Stimulated activated CD8-positive, alpha-beta memory T cell treated with anti-CD3 and anti-CD28 coated beads, Interleukin-12 subunit alpha, Interleukin-12 subunit beta, amount 100 ng/mL, for 1 hour (primary cell): ENCODE results near the gene ALG9.
"Not testable (repeated sequence)": the region's sequence is repeated elsewhere in the genome, so short reads cannot be mapped to it uniquely, and the experiment has no call there.

Experiments used
- DNase-seq: peaks from one replicate; pipeline ENCODE4 v3.0.0-alpha.2; 2020; ENCODE audit warnings: low read depth

The ALG9 gene, protein sequence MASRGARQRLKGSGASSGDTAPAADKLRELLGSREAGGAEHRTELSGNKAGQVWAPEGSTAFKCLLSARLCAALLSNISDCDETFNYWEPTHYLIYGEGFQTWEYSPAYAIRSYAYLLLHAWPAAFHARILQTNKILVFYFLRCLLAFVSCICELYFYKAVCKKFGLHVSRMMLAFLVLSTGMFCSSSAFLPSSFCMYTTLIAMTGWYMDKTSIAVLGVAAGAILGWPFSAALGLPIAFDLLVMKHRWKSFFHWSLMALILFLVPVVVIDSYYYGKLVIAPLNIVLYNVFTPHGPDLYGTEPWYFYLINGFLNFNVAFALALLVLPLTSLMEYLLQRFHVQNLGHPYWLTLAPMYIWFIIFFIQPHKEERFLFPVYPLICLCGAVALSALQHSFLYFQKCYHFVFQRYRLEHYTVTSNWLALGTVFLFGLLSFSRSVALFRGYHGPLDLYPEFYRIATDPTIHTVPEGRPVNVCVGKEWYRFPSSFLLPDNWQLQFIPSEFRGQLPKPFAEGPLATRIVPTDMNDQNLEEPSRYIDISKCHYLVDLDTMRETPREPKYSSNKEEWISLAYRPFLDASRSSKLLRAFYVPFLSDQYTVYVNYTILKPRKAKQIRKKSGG

DNA sequence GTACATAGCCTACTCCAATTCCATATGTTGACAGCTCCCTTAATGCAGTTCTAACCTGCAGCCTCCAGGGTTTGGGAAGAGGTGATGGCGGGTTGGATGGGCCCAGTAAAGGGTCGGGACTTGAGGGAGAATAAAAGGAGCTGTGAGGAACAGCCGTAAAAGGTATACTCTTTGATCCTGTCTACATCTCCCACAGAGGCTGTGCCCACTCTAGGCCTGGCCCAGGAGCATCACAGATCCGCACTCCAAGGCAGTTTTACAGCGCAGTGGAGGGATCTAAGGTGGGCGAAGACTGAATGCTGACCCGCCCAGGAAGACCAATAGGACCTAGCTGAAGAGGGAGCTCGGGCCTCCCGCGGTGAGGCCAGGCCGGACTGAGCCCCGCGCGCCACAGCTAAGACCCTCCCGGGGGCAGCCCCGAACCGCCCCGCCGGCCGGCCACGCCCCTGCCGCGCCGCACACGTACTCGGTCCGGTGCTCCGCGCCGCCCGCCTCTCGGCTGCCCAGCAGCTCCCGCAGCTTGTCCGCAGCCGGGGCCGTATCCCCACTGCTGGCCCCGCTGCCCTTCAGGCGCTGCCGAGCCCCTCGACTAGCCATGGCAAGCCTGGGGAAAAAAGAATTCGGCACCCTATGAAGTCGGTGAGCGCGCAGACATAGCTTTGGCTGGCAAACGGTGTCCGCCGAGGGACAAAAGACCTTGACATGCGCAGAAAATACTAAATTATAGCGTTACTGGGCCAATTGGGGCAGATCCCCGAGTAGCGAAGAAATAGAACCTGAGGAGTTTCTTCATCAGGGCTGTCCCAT, at the start of gene ALG9:
Gene ALG9 (minus strand): TSS at position 696 of the 807 bp plus-strand sequence. CDS start 99 bp downstream, at position 597.
- DNase-seq: peak; percentile 85

DNA sequence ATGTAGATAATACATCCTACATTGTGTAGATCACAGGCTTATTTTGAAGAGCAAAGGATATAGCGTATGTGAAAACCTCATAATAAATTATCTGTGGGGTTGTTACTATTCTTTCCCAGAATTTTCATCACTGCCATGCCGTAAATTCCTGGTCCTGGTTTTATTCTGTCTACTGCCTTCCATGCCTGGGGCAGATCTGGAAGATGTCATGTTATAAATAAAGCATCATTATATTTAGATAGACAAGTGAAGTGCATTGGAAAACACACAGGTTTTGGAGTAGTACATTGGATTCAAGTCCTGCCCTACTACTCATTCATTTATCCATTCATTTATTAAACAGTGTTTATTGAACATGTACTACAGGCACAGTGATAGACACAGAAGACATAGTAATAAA, 49.5 kb upstream of the ALG9 start:
- no peak for DNase-seq

DNA sequence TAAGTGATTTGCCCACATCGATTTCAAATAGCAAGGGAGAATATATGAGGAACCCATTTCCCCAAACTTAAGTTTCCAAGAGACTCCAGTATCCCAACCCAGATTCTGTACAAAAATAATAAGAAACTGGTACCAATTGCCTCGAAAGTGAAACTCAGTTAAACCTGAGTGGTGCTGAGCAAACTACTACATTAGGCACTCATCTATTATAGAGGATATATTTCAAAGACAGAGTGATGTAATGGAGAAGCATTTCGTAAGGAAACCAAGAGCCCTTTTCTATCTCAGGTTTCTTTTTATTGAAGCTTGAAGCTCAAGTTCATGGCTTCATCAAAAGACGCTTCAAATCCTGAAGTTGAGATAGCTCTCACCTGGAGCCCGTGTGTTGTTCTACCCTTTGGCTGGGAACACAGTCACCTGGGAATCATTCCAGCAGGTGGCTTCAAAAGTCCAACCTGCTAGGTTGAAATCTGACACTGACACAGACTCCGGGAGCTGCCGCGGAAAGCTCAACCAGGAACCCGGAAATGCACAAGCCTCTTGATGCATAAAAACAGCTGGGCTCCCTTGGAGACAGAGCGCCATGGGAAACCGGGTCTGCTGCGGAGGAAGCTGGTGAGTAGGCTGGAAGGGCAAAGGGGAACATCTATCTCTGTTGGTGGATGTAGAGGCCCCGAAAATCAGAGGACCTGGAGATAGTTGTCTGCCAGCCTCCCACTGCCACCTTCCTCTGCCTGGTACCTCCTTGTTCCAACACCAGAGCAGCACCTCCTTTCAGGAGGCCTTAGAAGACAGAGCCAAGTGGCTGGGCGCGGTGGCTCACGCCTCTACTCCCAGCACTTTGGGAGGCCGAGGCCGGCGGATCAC, 47.2 kb upstream of the ALG9 start, which contains the start of gene C11orf52:
Gene C11orf52 (plus strand): TSS at position 524 of the 867 bp plus-strand sequence. CDS start 60 bp downstream, at position 584.
- no peak for DNase-seq

DNA sequence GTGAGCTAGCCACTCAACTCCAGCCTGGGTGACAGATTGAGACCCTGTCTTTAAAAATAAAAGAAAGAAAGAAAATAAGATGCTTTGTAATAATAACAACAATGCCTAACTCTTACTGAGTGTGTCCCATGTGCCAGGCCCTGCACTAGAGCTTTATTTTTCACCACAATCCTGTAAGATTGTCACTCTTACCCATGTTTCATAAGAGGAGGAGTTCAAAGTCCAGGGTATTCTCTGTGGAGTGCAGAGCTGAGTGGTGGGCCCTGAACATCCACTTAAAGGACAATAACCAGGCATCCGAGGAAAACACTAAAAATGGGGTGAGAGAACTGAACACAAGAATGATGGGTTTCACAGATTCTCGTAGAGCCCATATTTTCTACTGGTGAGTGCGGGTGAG, 46.4 kb upstream of the ALG9 start:
- DNase-seq: no peak

DNA sequence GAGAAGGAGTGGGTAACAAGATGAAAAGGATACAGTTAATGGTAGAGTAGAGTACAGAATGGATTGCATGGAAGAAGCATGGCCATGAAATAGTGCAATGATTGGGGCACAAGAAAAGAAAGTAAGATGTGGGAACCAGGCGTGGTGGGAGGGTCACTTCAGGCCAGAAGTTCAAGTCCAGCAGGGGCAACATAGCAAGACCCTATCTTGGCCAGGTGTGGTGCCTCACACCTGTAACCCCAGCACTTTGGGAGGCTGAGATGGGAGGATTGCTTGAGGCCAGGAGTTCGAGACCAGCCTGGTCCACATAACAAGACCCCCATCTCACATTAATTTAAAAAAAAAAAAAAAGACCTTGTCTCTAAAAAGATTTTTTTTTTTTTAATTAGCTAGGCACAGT, 45.9 kb upstream of the ALG9 start:
- DNase-seq: no peak

DNA sequence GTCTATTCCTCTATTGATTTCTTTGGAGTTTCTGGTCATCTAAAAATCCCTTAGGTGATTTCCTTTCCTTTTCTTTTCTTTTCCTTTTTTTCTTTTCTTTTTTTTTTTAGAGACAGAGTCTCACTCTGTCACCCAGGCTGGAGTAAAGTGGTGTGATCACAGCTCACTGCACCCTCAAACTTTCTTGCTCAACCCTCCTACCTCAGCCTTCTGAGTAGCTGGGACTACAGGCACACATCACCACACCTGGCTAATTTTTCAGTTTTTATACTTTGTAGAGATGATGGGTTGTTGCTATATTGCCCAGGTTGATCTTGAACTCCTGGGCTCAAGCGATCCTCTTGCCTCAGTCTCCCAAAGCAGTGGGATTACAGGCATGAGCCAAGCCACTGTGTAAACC, 45.4 kb upstream of the ALG9 start:
- no peak for DNase-seq

DNA sequence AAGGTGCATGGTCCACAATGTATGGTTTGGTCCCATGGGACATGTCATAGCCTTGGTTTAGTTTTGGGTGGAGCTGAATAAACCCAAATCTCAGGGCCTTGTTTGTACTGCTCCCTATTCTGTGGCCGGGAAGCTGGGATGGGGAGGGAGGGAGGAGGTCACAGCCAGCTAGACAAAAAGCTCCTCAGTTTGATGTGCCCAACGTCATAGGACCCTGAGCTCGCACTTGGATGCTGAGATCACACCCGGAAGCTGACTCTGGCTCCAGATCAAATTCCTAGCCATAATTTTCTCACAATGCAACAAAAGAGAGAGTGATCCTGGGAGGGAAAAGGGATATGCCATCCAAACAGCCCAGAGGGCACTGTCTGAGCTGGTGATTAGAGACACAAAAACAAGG, 42.6 kb upstream of the ALG9 start:
- no peak for DNase-seq

DNA sequence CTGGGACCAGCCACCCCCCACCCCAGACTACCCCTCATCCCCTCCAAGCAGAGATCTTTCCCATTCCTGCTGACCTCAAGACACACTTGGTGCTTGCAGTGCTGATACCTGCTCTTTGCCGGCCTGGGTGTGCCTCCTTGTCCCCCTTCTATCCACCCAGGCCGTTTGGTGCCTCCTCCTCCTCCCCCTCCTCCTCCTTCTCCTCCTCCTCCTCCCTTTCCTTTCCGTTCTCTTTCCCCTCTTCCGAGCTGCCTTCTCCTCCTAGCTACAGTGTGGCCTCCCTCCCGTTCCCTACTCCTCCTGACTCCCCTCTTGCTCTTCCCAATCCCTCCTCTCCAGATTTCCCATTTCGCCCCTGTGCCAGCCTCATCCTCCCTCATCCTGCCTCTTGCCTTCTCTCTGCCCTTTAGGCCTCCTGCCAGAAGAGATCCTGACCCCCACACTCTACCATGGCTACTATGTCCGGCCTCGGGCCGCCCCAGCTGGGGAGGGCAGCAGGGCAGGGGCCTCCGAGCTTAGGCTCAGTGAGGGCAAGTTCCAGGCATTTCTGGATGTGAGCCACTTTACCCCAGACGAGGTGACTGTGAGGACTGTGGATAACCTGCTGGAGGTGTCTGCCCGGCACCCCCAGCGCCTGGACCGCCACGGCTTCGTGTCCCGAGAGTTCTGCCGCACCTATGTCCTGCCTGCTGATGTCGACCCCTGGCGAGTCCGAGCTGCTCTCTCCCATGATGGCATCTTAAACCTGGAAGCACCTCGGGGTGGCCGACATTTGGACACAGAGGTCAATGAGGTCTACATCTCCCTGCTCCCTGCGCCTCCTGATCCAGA, 41.9 kb upstream of the ALG9 start:
- DNase-seq: no peak

DNA sequence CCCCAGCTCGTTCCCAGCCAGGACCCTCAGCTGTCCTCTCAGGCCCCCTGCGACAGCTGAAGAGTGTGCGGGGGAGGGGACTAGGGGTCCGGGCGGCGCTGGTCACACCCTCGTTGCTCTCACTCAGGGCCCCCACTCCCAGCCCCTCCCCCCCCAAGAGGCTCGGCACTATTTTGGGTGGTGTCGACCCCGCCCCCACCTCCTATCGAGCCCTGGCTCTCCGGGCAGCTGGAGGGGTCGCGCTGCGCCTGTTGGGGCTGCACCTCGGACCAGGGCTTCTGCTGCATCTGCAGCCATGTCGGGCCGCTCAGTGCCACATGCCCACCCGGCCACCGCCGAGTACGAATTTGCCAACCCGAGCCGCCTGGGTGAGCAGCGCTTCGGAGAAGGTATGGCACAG, 41.2 kb upstream of the ALG9 start, which contains the start of gene HSPB2:
Gene HSPB2 (plus strand): TSS at position 200 of the 400 bp plus-strand sequence. CDS start 96 bp downstream, at position 296.
- DNase-seq: no peak

DNA sequence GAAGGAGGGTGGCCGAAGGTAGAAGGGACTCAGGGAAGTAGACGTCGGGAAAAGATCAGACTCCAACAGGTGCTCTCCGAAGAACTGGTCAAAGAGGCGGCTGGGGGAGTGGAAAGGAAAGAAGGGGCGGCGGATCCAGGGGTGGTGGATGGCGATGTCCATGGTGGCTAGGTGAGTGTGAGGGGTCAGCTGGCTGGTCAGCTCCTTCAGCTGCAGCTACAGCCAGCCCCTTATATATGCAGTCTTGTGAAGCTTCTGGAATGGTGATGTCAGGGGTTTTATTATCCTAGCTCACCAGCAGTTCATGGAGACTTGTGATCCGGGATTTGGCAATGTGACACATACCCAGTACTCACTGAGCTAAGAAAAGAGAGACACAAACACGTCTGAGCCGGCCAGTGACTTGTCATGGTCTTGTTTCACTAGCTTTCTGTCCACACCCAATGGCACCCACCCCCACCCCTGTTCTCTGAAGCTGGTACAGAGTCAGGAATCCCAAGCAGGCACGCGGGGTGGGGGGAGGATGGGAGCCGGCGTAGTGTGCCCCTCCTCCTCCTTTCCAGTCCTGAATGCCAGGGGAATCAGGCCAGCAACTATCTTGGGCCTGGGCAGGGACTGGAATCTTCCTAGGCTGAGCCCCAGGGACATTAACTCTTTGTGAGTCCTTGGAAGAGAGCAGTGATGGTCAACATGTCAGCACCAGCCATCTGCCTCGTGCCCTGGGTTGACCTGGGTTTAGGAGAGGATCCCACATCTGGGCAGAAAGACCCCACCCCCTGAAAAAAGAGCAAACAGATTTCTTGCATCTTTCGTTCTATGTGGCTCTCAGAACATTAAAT, 40.4 kb upstream of the ALG9 start, which contains the start of gene CRYAB:
Gene CRYAB (minus strand): TSS at position 208 of the 839 bp plus-strand sequence. CDS start 46 bp downstream, at position 162.
- DNase-seq: no peak

DNA sequence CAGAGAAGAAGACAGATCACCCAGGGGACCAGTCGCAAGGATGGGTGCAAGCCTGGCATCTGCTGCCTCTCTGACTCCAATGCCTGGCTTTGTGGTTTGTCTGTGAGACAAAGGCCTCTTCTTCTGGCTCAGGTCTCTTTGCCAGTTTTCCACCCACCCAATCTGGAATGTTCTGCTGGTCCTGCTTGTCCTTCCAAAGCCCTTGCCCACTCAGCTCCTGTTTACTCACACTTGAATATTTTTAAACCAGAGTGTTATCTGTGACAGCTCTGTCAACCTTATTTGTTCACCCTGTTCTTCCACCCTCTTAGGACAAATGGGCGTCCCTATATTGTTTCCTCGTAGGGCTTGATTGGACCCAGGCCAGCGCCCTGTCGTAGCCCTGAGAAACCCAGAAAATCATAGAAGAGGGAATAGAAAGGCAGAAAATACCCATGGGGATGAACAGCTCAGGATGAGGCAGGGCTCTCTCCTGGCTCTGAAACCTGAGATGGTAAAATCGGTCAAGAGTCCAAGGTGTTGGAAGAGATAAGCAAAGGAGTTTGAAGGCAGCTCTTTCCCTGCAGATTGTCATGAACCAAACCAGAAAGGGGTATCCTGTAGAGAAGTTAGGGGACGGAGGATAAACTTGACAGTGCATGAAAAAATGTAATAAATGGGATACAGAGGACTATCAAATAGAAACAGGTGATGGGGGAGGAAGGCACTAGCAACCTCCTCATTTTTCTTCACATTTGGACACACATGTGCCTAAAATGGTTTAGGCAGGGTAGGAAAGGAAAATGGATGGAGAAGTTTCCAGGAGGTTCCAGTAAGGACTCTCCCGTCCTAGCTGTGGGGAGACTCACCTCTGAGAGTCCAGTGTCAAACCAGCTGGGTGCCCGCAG, 39.5 kb upstream of the ALG9 start:
- no peak for DNase-seq

DNA sequence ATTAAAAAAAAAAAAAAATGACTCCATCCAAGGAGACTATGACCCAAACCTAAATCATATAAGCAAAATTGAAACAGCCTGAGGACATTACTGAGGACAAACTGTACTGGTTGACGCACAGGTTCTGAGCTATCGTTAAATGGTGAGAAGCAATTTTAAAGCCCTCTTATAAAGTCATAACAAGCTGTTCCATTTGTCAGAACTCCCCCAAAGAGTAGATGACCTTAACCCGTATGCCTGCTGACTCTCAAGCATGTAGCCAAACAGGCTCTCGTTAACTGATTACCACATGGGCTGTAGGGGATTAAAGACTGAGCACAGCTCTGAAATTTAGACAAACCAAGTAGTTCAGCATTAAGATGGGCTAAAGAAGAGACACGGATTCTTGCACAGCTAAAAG, 38.0 kb upstream of the ALG9 start:
- no peak for DNase-seq

DNA sequence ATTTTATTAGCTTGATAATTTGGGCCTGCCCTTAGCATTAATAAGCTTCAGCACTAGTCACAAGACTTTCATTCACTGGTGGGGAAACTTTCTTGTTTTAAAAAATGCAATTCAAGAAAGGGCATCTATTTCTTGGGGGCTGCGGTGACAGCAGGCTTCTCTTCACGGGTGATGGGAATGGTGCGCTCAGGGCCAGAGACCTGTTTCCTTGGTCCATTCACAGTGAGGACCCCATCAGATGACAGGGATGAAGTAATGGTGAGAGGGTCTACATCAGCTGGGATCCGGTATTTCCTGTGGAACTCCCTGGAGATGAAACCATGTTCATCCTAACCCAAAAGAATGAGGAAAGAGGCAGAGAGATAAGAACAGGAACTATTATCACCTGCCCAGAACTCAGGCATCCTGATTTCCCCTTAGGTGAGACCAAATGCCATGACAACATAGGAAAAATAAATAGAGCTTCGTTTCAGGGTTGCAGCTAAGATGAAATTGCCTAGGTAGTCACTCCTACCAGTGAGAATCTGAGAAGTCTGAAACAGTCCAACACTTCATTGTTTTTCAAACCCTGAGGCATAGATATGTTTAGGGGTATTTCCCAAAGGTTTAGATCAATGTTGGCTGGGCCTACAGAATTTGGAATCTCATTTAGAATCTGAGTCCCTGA, 37.4 kb upstream of the ALG9 start:
- DNase-seq: no peak

DNA sequence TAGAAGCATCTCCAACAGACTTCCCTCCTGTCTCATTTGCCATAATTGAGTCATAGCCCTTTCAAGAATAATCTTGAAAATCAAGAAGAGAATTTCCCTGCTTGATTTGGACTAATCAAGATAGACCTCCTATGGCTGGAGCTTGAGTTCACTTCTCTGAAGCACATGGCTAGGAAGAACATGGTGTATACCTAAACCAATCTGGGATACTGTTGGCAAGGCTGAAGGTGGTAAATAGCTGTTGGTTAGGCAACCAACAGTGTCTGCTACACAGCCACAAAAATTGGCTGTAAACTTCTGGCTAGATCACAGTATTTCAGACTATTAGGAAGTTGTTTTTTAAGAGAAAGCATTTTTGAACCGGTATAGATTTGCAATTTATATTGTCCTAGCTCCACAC, 35.3 kb upstream of the ALG9 start:
- no peak for DNase-seq

DNA sequence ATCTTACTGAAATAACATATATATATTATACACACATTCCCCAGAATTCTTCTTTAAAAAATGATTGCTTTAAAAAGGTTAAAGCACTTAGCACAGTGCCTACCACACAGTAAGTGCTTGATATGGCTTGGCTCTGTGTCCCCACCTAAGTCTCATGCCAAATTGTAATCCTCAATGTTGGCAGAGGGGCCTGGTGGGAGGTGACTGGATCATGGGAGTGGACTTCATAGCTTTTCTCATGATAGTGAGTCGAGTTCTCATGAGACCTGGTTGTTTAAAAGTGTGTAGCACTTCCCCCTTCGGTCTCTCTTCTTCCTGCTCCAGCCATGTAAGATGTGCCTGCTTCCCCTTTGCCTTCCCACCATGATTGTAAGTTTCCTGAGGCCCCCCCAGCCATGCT, 34.0 kb upstream of the ALG9 start:
- no peak for DNase-seq

DNA sequence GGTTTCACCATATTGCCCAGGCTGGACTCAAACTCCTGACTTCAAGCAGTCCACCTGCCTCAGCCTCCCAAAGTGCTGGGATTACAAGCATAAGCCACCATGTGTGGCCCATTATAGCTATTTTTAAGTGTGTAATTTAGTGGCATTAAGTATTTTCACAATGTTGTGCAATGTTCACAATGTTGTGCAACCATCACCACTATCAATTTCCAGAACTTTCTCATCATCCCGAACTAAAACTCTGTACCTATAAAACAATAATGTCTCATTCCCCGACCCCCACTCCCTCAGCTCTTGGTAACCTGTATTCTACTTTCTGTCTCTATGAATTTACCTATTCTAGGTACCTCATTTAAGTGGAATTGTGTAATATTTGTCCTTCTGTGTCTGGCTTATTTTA, 15.5 kb upstream of the ALG9 start:
- no peak for DNase-seq

DNA sequence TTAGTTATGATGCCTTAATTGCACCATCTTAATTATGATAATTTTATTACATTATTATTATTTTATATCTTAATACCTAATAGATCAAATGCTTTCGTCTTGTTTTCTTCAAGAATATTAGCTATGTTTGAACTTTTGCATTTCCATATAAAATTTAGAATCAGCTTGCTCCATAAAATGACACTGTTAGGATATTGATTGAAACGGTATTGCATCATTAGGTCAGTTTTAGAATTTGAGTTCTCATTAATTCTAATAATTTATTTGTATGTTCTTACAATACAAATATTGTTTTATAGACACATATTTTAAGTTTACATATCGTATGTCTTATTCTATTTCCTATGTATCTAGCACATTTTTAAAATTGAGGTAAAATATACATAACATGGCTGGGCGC, 14.7 kb upstream of the ALG9 start:
- DNase-seq: no peak

DNA sequence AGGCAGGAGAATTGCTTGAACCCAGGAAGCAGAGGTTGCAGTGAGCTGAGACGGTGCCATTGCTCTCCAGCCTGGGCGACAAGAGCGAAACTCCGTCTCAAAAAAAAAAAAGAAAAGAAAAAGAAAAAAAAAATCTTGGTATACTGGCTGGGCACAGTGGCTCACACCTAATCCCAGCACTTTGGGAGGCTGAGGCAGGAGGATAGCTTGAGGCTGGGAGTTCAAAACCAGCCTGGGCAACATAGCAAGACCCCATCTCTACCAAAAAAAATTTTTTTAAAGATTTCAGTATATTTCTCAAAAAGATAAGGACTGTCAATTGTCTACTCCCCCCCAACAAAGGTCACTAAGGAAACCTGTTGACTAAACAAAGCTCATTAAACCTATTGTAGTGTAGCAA, 13.7 kb upstream of the ALG9 start:
- not testable (repeated sequence) for DNase-seq
